Transverse colon (tissue), 3 donors: ENCODE results near the gene HDAC9.

Source experiments
- EP300 ChIP-seq: sonication (generic); formaldehyde crosslinking; IDR thresholded peaks from one replicate; pipeline ENCODE4 v1.6.1; 2017; ENCODE audit warnings: antibody characterized with exemption, low read depth
- POLR2A ChIP-seq: fragments of 450-650 bp; IDR thresholded peaks from one replicate; pipeline ENCODE4 v1.6.1; 2016; ENCODE audit warnings: antibody characterized with exemption, mild to moderate bottlenecking, moderate library complexity
- TF ChIP-seq, protein P1 (sequence below), 5 experiments: fragments of 200-600 bp in 3 of 5; fragments of 450-650 bp in 2 of 5; sonication (generic) in 3 of 5; IDR thresholded peaks; 1 replicate in 2 of 5; 2 replicates in 3 of 5; pipeline ENCODE4 v1.5.1; 2016 to 2017; ENCODE audit warnings: antibody characterized with exemption in 5 of 5, inconsistent platforms in 3 of 5, mild to moderate bottlenecking in 2 of 5, moderate library complexity in 1 of 5

DNA sequence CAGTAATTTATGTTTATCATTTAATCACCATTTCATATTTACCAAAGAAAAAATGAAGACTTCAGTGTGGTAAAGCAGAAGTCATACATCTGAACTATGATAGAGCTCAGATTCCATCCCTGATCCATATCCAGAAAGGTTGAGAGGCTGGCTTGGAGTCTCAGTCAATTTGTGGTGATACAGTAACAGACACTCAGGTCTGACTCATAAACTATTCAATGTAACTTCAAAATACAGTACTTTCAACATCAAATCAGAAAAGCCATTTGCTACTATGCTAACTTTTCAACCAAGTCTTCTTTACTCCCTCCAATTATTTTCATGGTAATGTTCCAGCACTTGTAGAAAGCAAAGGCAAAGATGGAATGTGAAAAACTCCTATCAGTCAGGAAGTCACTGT lies 190.4 kb downstream of the HDAC9 start:
- TF ChIP-seq, protein P1, sequence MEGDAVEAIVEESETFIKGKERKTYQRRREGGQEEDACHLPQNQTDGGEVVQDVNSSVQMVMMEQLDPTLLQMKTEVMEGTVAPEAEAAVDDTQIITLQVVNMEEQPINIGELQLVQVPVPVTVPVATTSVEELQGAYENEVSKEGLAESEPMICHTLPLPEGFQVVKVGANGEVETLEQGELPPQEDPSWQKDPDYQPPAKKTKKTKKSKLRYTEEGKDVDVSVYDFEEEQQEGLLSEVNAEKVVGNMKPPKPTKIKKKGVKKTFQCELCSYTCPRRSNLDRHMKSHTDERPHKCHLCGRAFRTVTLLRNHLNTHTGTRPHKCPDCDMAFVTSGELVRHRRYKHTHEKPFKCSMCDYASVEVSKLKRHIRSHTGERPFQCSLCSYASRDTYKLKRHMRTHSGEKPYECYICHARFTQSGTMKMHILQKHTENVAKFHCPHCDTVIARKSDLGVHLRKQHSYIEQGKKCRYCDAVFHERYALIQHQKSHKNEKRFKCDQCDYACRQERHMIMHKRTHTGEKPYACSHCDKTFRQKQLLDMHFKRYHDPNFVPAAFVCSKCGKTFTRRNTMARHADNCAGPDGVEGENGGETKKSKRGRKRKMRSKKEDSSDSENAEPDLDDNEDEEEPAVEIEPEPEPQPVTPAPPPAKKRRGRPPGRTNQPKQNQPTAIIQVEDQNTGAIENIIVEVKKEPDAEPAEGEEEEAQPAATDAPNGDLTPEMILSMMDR (IDR thresholded peaks at IDR 0.05): no peak
- no peak for TF ChIP-seq EP300
- no peak for TF ChIP-seq POLR2A
